LNCaP clone FGC (cell line): Measurements from ENCODE around the gene CRADD.

Experiments used
- DNase-seq: peaks from one replicate; pipeline ENCODE4 v3.0.0-alpha.2; 2011; ENCODE audit warnings: low read depth
- H3K4me3 ChIP-seq: 2 replicates; pipeline ENCODE4 v1.5.1; 2011; ENCODE audit warnings: mild to moderate bottlenecking, low read depth, low read length, control low read depth
- TF ChIP-seq, protein P1 (sequence below): IDR thresholded peaks from 2 replicates; pipeline ENCODE4 v1.5.1; 2012; ENCODE audit warnings: mild to moderate bottlenecking; ENCODE audit not compliant: control insufficient read depth, insufficient read depth; ENCODE audit errors: extremely low read depth

The CRADD gene

GRCh38 chr12:93668919-93669418 lies 8.2 kb upstream of the CRADD start:
- TF ChIP-seq, protein P1, sequence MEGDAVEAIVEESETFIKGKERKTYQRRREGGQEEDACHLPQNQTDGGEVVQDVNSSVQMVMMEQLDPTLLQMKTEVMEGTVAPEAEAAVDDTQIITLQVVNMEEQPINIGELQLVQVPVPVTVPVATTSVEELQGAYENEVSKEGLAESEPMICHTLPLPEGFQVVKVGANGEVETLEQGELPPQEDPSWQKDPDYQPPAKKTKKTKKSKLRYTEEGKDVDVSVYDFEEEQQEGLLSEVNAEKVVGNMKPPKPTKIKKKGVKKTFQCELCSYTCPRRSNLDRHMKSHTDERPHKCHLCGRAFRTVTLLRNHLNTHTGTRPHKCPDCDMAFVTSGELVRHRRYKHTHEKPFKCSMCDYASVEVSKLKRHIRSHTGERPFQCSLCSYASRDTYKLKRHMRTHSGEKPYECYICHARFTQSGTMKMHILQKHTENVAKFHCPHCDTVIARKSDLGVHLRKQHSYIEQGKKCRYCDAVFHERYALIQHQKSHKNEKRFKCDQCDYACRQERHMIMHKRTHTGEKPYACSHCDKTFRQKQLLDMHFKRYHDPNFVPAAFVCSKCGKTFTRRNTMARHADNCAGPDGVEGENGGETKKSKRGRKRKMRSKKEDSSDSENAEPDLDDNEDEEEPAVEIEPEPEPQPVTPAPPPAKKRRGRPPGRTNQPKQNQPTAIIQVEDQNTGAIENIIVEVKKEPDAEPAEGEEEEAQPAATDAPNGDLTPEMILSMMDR = no peak
- no peak overlapping the region for H3K4me3 ChIP-seq
- no peak for DNase-seq

DNA sequence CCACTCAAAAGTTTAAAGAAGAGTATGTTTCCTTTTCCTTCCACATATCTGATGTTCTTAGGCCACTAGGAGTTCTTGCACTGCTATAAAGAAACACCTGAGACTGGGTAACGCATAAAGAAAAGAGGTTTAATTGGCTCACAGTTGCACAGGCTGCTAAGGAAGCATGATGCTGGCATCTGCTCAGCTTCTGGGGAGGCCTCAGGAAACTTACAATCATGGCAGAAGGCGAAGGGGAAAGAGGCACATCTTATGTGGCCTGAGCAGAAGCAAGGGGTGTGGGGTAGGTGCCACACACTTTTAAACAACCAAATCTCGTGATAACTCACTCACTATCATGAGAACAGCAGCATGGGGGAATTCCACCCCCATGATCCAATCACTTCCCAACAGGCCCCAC lies 7.7 kb upstream of the CRADD start:
- no peak overlapping the region for H3K4me3 ChIP-seq
- TF ChIP-seq, protein P1 = no peak
- no peak for DNase-seq

DNA sequence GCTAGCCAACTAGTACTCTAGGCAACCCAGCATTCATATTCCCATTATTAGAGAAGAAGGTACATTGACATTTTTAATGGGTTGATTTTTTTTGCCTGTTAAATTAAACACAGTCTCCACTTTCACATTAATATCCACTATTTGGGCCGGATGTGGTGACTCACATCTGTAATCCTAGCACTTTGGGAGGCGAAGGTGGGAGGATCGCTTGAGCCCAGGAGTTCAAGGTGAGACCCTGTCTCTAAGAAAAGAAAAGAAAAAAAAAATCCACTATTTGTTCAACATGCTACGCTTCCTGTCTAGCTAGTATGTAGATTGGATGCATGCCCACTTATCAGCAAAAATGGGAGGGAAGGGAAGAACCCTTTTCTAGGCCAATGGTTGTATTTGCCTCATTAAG lies 7.1 kb upstream of the CRADD start:
- no peak for DNase-seq
- TF ChIP-seq, protein P1 = no peak
- H3K4me3 ChIP-seq = no peak overlapping the region

DNA sequence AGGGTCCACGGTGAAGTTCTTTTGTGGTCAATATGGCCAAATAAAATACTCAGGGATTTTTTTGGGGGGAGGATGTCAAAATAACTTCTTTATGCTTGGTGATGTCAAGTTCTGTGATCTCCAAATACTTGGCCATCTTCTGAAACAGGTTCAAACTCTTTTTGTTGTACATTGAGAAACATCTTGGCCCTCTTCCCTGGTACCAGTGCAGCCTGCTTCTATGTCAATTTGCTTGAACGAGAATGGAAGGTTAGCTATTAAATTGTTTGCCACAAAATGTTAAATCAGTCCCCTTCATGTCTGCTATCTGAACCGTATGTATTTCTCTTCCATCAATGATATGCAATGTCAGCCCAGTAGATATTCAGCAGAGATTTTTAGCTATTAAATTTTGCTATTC lies 6.1 kb upstream of the CRADD start:
- TF ChIP-seq, protein P1 = no peak
- DNase-seq = no peak
- H3K4me3 ChIP-seq = no peak overlapping the region

- TF ChIP-seq, protein P1 = no peak
Measured at GRCh38 chr12:93673084-93673483, 4.1 kb upstream of the CRADD start.

GRCh38 chr12:93674386-93674785 lies 2.8 kb upstream of the CRADD start:
- DNase-seq = no peak
- H3K4me3 ChIP-seq = no peak overlapping the region
- TF ChIP-seq, protein P1 = no peak

More at GRCh38 chr12:93673084-93673483, 4.1 kb upstream of the CRADD start:
- H3K4me3 ChIP-seq = no peak overlapping the region
- DNase-seq = no peak
